GM12878 (cell line): Measurements from ENCODE around the gene COX6B2. TPM values are rescaled to one million over a fixed set of nuclear protein-coding genes. Genes with fewer than 3 reads are reported as not detected.

Experiments used
- ATAC-seq: fragments of 200-7000 bp; cut with Tn5 transposase; 3 replicates; pipeline ENCODE4 v1.9.1; 2020; ENCODE audit warnings: mild to moderate bottlenecking, moderate library complexity
- BruUV-seq: library from RNA; stranded (reverse); fragments of 400-500 nt; replicated peaks from 2 replicates; lab custom pipeline; 2021; lab: Mats Ljungman, UMichigan
- CTCF ChIA-PET: fragments of 300-600 bp; sonication (Branson Sonifier 250); formaldehyde crosslinking; extraction: SDS; loops from one replicate; lab custom pipeline; 2021; ENCODE audit warnings: inconsistent platforms; lab: Yijun Ruan, JAX
- POLR2A ChIA-PET: fragments of 350-600 bp; formaldehyde crosslinking; extraction: SDS; loops from one replicate; lab custom pipeline; 2021; ENCODE audit warnings: inconsistent platforms; lab: Charles Lee
- RAD21 ChIA-PET: fragments of 300-600 bp; sonication (Branson Sonifier 250); formaldehyde crosslinking; loops from one replicate; lab custom pipeline; 2023; ENCODE audit warnings: antibody characterized with exemption; ENCODE audit not compliant: unreplicated experiment; lab: Charles Lee
- SMC1A ChIA-PET: fragments of 300-600 bp; sonication (Branson Sonifier 250); formaldehyde crosslinking; loops from one replicate; lab custom pipeline; 2023; ENCODE audit not compliant: unreplicated experiment, uncharacterized antibody; lab: Charles Lee
- DNase-seq: peaks from one replicate; pipeline ENCODE4 v3.0.0-alpha.2; 2011; ENCODE audit warnings: low read depth, low spot score
- FAIRE-seq: peaks from 3 replicates; lab custom pipeline; 2011; peaks lifted over from hg19 to GRCh38; lab: Jason Lieb, UNC
- H2AFZ ChIP-seq: 2 replicates; pipeline ENCODE4 v1.6.0; 2011; ENCODE audit warnings: low read depth, low read length, control low read depth; ENCODE audit not compliant: control insufficient read depth
- H3K27ac ChIP-seq: 2 replicates; pipeline ENCODE4 v1.5.1; 2011; ENCODE audit warnings: control low read depth; ENCODE audit not compliant: control insufficient read depth, insufficient read depth
- H3K27me3 ChIP-seq, 2 experiments: replicated peaks in 1 of 2; 2 replicates each; pipeline versions ENCODE4 v1.6.0 to v1.6.1; 2011; ENCODE audit warnings: low read length in 1 of 2; ENCODE audit not compliant: control insufficient read depth in 2 of 2, insufficient read depth in 2 of 2
- H3K36me3 ChIP-seq, 2 experiments: 2 replicates each; pipeline ENCODE4 v1.5.1; 2011; ENCODE audit warnings: low read length in 1 of 2; ENCODE audit not compliant: control insufficient read depth in 2 of 2, insufficient read depth in 2 of 2
- H3K4me1 ChIP-seq: 2 replicates; pipeline ENCODE4 v1.6.1; 2011; ENCODE audit warnings: mild to moderate bottlenecking, low read length, moderate library complexity, mixed read lengths; ENCODE audit not compliant: control insufficient read depth, insufficient read depth
- H3K4me2 ChIP-seq: 2 replicates; pipeline ENCODE4 v1.6.0; 2011; ENCODE audit warnings: control low read depth; ENCODE audit not compliant: control insufficient read depth, insufficient read depth
- H3K4me3 ChIP-seq: fragments of 200-600 bp; sonication (generic); 2 replicates; pipeline ENCODE4 v1.5.1; 2016
- H3K79me2 ChIP-seq: 2 replicates; pipeline ENCODE4 v1.6.0; 2011; ENCODE audit warnings: low read length; ENCODE audit not compliant: control insufficient read depth, insufficient read depth
- H3K9ac ChIP-seq: 2 replicates; pipeline ENCODE4 v1.8.0; 2011; ENCODE audit warnings: low read length, control low read depth, mixed read lengths; ENCODE audit not compliant: control insufficient read depth, insufficient read depth
- H3K9me3 ChIP-seq: replicated peaks from 3 replicates; pipeline ENCODE4 v1.5.1; 2011; ENCODE audit warnings: mild to moderate bottlenecking, low read length; ENCODE audit not compliant: control insufficient read depth, insufficient read depth
- H4K20me1 ChIP-seq: 2 replicates; pipeline ENCODE4 v1.6.0; 2011; ENCODE audit not compliant: control insufficient read depth, insufficient read depth
- BACH1 ChIP-seq: fragments of 450-650 bp; IDR thresholded peaks from 2 replicates; pipeline ENCODE4 v1.6.1; 2017; ENCODE audit warnings: mild to moderate bottlenecking, borderline replicate concordance
- CBFB ChIP-seq: IDR thresholded peaks from 2 replicates; pipeline ENCODE4 v1.6.1; 2016; ENCODE audit warnings: antibody characterized with exemption, low read depth
- CEBPZ ChIP-seq: fragments of 150-350 bp; IDR thresholded peaks from 2 replicates; pipeline ENCODE4 v1.6.1; 2016; ENCODE audit warnings: low read depth, low read length
- CHD2 ChIP-seq: IDR thresholded peaks from 2 replicates; pipeline ENCODE4 v1.6.1; 2011; ENCODE audit warnings: low read depth, low read length, improper control_type of control experiment, borderline replicate concordance
- ETV6 ChIP-seq, 2 experiments: fragments of 450-650 bp in 1 of 2; IDR thresholded peaks in 1 of 2; conservative IDR thresholded peaks in 1 of 2; 2 replicates each; pipeline ENCODE4 v1.6.1; 2014; ENCODE audit warnings: antibody characterized with exemption in 1 of 2, borderline replicate concordance in 1 of 2, low read depth in 1 of 2, mild to moderate bottlenecking in 1 of 2, moderate library complexity in 1 of 2
- HCFC1 ChIP-seq: fragments of 150-350 bp; IDR thresholded peaks from 2 replicates; pipeline ENCODE4 v1.6.1; 2014; ENCODE audit warnings: low read length
- HDAC2 ChIP-seq: fragments of 200-600 bp; sonication (generic); IDR thresholded peaks from 2 replicates; pipeline ENCODE4 v1.6.1; 2017
- IKZF2 ChIP-seq, 2 experiments: fragments of 450-650 bp; IDR thresholded peaks; 2 replicates each; pipeline ENCODE4 v1.6.1; 2017; ENCODE audit warnings: mild to moderate bottlenecking in 2 of 2, moderate library complexity in 2 of 2
- JUND ChIP-seq: IDR thresholded peaks from 2 replicates; pipeline ENCODE4 v1.6.1; 2012; ENCODE audit warnings: low read depth, mild to moderate bottlenecking, low read length, improper control_type of control experiment, moderate library complexity
- POLR2A ChIP-seq: IDR thresholded peaks from 2 replicates; pipeline ENCODE4 v1.6.1; 2011; ENCODE audit warnings: low read depth, mild to moderate bottlenecking, low read length
- SMAD5 ChIP-seq: IDR thresholded peaks from 2 replicates; pipeline ENCODE4 v1.6.1; 2016; ENCODE audit warnings: antibody characterized with exemption, low read depth
- YY1 ChIP-seq: IDR thresholded peaks from 2 replicates; pipeline ENCODE4 v1.6.1; 2011; ENCODE audit warnings: low read depth, mild to moderate bottlenecking, low read length
- ZNF622 ChIP-seq: fragments of 450-650 bp; IDR thresholded peaks from 2 replicates; pipeline ENCODE4 v1.6.1; 2017; ENCODE audit warnings: mild to moderate bottlenecking, inconsistent platforms
- WGBS: methylation state at CpG from one replicate; pipeline ENCODE4 v1.1.6; 2016; ENCODE audit warnings: low lambda C conversion rate; ENCODE audit not compliant: insufficient replicate concordance, insufficient coverage; ENCODE audit errors: missing lambda C conversion rate; 5-methylcytosine and 5-hydroxymethylcytosine counted together
- in situ Hi-C: fragments of 300-500 bp; cut with MboI; formaldehyde crosslinking; loops from 9 replicates; pipeline ENCODE4 v1.14.3; 2018; ENCODE audit warnings: mixed read lengths
- intact Hi-C: fragments of 100-400 bp; cut with micrococcal nuclease; formaldehyde crosslinking; loops from one replicate; pipeline ENCODE4 v1.14.2; 2022; ENCODE audit not compliant: unreplicated experiment
- polyA plus RNA-seq, 11 experiments: library from polyadenylated mRNA; depleted of rRNA in 4 of 11; unstranded in 6 of 11; stranded (reverse) in 5 of 11; fragments of >200 nt; fragmentation: Nextera tagmentation in 4 of 11; fragmentation: Illumina TruSeq in 1 of 11; extraction: Ambion mirVana in 4 of 11; extraction: Trizol in 1 of 11; gene quantifications; 1 replicate in 1 of 11; 2 replicates in 10 of 11; pipeline versions ENCODE4 v1.2.1 to v1.2.3, GENCODE V29; 2011 to 2016; ENCODE audit warnings: inconsistent platforms in 2 of 11, missing spikeins in 2 of 11, low read depth in 1 of 11
- total RNA-seq, 4 experiments: library from RNA; depleted of rRNA in 3 of 4; stranded (reverse); fragments of >200 nt in 3 of 4; fragmentation: Illumina TruSeq in 1 of 4; extraction: Trizol in 1 of 4; gene quantifications; 2 replicates each; pipeline versions ENCODE4 v1.2.1 to v1.2.3, GENCODE V29; 2013 to 2021
- TF ChIP-seq, protein P1 (sequence below): fragments of 450-650 bp; IDR thresholded peaks from 2 replicates; pipeline ENCODE4 v1.6.1; 2017; ENCODE audit warnings: mild to moderate bottlenecking, moderate library complexity

COX6B2 gene
- total and polyA plus RNA-seq, 10 of the 15 experiments (the other 5 are each of a cell fraction or from before 2014, with no cell fraction given): 0.05 to 0.08 (median 0.07) TPM; not detected in 6

DNA sequence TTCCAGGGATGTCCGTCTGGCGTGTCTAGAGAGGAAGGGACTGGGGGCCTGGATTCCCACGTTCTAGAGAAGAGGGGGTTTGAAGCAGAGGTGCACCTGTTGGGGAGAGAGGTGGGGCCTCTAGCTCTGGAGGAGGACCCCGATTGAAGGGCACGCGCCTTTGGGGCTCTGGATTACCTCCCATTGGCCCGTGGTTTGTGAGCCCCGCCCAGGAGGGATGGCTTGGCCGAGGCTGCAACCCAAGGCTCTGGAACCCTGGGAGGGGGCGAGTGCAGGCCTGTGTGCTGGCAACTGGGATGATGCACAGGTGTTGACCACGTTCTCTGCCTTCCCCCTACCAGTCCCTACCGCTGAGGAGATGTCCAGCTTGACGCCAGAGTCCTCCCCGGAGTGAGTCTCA, 49.5 kb downstream of the COX6B2 start (continued):
- TF ChIP-seq CEBPZ: no peak

- no peak overlapping the region for H3K27ac ChIP-seq
- no peak overlapping the region for H3K4me3 ChIP-seq
- no peak for FAIRE-seq
- BruUV-seq: no TSS peak
- no peak overlapping the region for H3K9ac ChIP-seq
- ChIA-PET SMC1A (no interaction called here), RAD21 (no interaction called here), CTCF (interaction anchor here (3.6 kb wide), 1 partner anchor 200 kb away, joined by 20 read pairs; no protein-coding TSS in a partner anchor), POLR2A (no interaction called here)
- ATAC-seq: peak; percentile 68
- H3K79me2 ChIP-seq: no peaks in the 10 kb centered on the region
- H3K4me2 ChIP-seq: no peak overlapping the region
- H2AFZ ChIP-seq: no peak overlapping the region
- no peaks in the 10 kb centered on the region for H3K27me3 ChIP-seq
- no peak for DNase-seq
- in situ Hi-C loops (no loop called here), intact Hi-C loops (loop anchor here (5.0 kb wide), 1 partner anchor 78 kb away; the partner anchor contains the start of gene TMEM238)
- peaks cover 3% of the 10 kb centered on the region; the same call in 1 of the 2 replicates for H3K4me1 ChIP-seq
- H4K20me1 ChIP-seq: no peaks in the 10 kb centered on the region; the same call in 1 of the 2 replicates
- no peaks in the 10 kb centered on the region for H3K36me3 ChIP-seq
- 76% methylated on average over 23 of the region's 39 CpGs for WGBS
- no peaks in the 10 kb centered on the region for H3K9me3 ChIP-seq
- TF ChIP-seq HCFC1 (peak; percentile 87), JUND (no peak), CBFB (no peak), SMAD5 (no peak), IKZF2 (IDR thresholded peaks at IDR 0.05) (no peak), YY1 (0 out of 2 replicates have a peak, but pooled peaks have one; percentile 19), ZNF622 (no peak), BACH1 (no peak), POLR2A (no peak), ETV6 (conservative IDR thresholded peaks at IDR 0.05 in 1 of 2, IDR thresholded peaks at IDR 0.05 in 1 of 2; ENCODE audit: borderline replicate concordance in 1 of 2, low read depth in 1 of 2) (no peak), CHD2 (no peak), HDAC2 (no peak)
- TF ChIP-seq, protein P1, sequence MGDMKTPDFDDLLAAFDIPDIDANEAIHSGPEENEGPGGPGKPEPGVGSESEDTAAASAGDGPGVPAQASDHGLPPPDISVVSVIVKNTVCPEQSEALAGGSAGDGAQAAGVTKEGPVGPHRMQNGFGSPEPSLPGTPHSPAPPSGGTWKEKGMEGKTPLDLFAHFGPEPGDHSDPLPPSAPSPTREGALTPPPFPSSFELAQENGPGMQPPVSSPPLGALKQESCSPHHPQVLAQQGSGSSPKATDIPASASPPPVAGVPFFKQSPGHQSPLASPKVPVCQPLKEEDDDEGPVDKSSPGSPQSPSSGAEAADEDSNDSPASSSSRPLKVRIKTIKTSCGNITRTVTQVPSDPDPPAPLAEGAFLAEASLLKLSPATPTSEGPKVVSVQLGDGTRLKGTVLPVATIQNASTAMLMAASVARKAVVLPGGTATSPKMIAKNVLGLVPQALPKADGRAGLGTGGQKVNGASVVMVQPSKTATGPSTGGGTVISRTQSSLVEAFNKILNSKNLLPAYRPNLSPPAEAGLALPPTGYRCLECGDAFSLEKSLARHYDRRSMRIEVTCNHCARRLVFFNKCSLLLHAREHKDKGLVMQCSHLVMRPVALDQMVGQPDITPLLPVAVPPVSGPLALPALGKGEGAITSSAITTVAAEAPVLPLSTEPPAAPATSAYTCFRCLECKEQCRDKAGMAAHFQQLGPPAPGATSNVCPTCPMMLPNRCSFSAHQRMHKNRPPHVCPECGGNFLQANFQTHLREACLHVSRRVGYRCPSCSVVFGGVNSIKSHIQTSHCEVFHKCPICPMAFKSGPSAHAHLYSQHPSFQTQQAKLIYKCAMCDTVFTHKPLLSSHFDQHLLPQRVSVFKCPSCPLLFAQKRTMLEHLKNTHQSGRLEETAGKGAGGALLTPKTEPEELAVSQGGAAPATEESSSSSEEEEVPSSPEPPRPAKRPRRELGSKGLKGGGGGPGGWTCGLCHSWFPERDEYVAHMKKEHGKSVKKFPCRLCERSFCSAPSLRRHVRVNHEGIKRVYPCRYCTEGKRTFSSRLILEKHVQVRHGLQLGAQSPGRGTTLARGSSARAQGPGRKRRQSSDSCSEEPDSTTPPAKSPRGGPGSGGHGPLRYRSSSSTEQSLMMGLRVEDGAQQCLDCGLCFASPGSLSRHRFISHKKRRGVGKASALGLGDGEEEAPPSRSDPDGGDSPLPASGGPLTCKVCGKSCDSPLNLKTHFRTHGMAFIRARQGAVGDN: no peak
These were observed 50.1 kb downstream of the COX6B2 start for GRCh38 chr19:55304279-55304978.
